Spinal cord (tissue), 10 donors: ENCODE measurements around the gene EXTL2. TPM values are rescaled to one million over a fixed set of nuclear protein-coding genes. Genes with fewer than 3 reads are reported as not detected.
"Not testable (repeated sequence)": the region's sequence is repeated elsewhere in the genome, so short reads cannot be mapped to it uniquely, and the experiment has no call there.

Source experiments
- DNase-seq, 6 donors: peaks; one replicate each; pipeline versions ENCODE4 v3.0.0 to v3.0.0-alpha.2; 2013 to 2015; ENCODE audit warnings: low spot score in 6 of 6, low read depth in 4 of 6
- H3K27ac ChIP-seq: one replicate; pipeline ENCODE4 v1.5.1; 2013; ENCODE audit warnings: low read depth, low read length, control low read depth
- H3K27me3 ChIP-seq: one replicate; pipeline ENCODE4 v1.6.1; 2013; ENCODE audit warnings: low read length; ENCODE audit not compliant: control insufficient read depth, insufficient read depth
- H3K36me3 ChIP-seq: one replicate; pipeline ENCODE4 v1.6.1; 2013; ENCODE audit warnings: low read length; ENCODE audit not compliant: control insufficient read depth, insufficient read depth
- H3K4me1 ChIP-seq: one replicate; pipeline ENCODE4 v1.6.1; 2013; ENCODE audit warnings: low read length; ENCODE audit not compliant: control insufficient read depth, insufficient read depth
- H3K4me3 ChIP-seq: one replicate; pipeline ENCODE4 v1.5.1; 2013; ENCODE audit warnings: low read depth, low read length, control low read depth
- H3K9me3 ChIP-seq: one replicate; pipeline ENCODE4 v1.6.1; 2013; ENCODE audit warnings: low read length; ENCODE audit not compliant: control insufficient read depth, insufficient read depth
- WGBS: methylation state at CpG from one replicate; pipeline ENCODE4 v1.1.5; 2013; ENCODE audit warnings: missing lambda C conversion rate; ENCODE audit not compliant: insufficient coverage; 5-methylcytosine and 5-hydroxymethylcytosine counted together
- polyA plus RNA-seq, 2 donors: library from polyadenylated mRNA; unstranded; fragments of 120-200 nt; gene quantifications; one replicate each; pipeline ENCODE4 v1.2.1, GENCODE V29; 2013; ENCODE audit not compliant: insufficient read length in 2 of 2
- total RNA-seq, 2 donors: library from RNA; depleted of rRNA in 1 of 2; stranded (reverse); fragments of 120-200 nt in 1 of 2; fragments of >200 nt in 1 of 2; gene quantifications; one replicate each; pipeline versions ENCODE4 v1.2.3 to v1.2.4, GENCODE V29; 2013 to 2014
- donor health status: healthy.

EXTL2 gene
- total and polyA plus RNA-seq, 4 donors, result 44.7 to 72.4 (median 52.1) TPM

- Histone ChIP-seq H3K27me3 (no peaks in the 10 kb centered on the region), H3K36me3 (no peaks in the 10 kb centered on the region), H3K9me3 (no peaks in the 10 kb centered on the region), H3K4me3 (no peak overlapping the region), H3K4me1 (no peaks in the 10 kb centered on the region), H3K27ac (peak overlapping the region; percentile 38)
- WGBS, result no CpG with 5 or more reads among the region's 2 CpGs
- peak in 2 of 6 donors; percentile 30 to 42 for DNase-seq
Observed at GRCh38 chr1:100847361-100848082, 47.1 kb downstream of the EXTL2 start.

DNA sequence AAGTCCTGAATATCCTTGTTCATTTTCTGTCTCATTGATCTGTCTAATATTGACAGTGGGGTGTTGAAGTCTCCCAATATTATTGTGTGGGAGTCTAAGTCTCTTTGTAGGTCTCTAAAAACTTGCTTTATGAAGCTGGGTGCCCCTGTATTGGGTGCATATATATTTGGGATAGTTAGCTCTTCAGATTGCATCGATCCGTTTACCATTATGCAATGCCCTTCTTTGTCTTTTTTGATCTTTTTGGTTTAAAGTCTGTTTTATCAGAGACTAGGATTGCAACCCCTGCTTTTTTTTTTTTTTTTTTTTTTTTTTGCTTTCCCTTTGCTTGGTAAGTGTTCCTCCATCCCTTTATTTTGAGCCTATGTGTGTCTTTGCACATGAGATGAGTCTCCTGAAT is 51.5 kb downstream of the EXTL2 start:
- not testable (repeated sequence) for H3K4me3 ChIP-seq, DNase-seq, H3K9me3 ChIP-seq, H3K27me3 ChIP-seq, H3K36me3 ChIP-seq, H3K27ac ChIP-seq, H3K4me1 ChIP-seq
- no CpG with 5 or more reads among the region's 2 CpGs for WGBS

- no peak for DNase-seq
- no peak overlapping the region for H3K4me3 ChIP-seq
- no peaks in the 10 kb centered on the region for H3K36me3 ChIP-seq
- WGBS, result no CpG with 5 or more reads among the region's 9 CpGs
- H3K9me3 ChIP-seq, result no peaks in the 10 kb centered on the region
- H3K27ac ChIP-seq, result no peak overlapping the region
- no peaks in the 10 kb centered on the region for H3K27me3 ChIP-seq
- H3K4me1 ChIP-seq, result no peaks in the 10 kb centered on the region
Observed at GRCh38 chr1:100835866-100836842, 58.5 kb downstream of the EXTL2 start.

- Histone ChIP-seq H3K4me3 (no peak overlapping the region), H3K27me3 (no peaks in the 10 kb centered on the region), H3K27ac (no peak overlapping the region), H3K4me1 (no peaks in the 10 kb centered on the region), H3K9me3 (no peaks in the 10 kb centered on the region), H3K36me3 (no peaks in the 10 kb centered on the region)
- no CpG with 5 or more reads among the region's 6 CpGs for WGBS
- peak in 1 of 6 donors; percentile 82 for DNase-seq
Observed at GRCh38 chr1:100834777-100835660, 59.6 kb downstream of the EXTL2 start.

DNA sequence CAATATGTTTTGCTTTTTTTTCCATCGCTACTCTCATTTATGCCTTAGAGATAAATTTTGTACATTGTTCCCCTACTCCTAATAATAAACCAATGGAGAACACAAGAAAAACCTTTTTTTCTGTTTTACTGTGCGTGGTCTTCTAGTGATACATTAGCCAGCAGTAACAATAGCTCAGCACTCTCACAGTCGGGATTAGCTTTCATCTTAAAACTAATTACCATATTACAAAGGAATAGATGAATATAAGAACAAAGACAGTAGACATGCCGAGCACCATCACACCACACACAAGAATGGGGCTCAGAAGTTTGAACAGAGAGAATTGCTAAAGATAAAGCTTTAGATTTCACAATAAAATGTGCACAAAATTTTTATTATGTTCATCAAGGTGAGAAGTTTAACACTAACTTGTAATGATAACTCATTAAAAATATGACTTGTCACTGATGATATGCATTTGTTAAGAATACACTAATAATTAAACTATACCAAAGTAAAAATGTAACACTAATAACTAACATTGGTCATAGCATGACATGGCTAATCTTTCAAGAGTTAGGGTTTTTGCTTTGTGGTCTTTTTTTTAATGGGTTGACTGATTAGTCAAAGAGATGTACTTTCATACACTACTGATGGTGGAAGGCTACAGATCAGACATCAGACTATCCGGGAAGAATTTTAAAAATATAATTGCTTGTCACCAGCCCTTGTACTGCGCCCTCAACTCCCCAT is 61.8 kb downstream of the EXTL2 start:
- Histone ChIP-seq H3K27me3 (no peaks in the 10 kb centered on the region), H3K36me3 (no peaks in the 10 kb centered on the region), H3K27ac (no peak overlapping the region), H3K9me3 (no peaks in the 10 kb centered on the region), H3K4me3 (no peak overlapping the region), H3K4me1 (no peaks in the 10 kb centered on the region)
- 100% methylated on average over 1 of the region's 6 CpGs for WGBS
- DNase-seq, result no peak

- H3K4me1 ChIP-seq, H3K27me3 ChIP-seq, H3K36me3 ChIP-seq, H3K9me3 ChIP-seq, DNase-seq, H3K27ac ChIP-seq, H3K4me3 ChIP-seq: not testable (repeated sequence)
- WGBS, result no CpG with 5 or more reads among the region's 2 CpGs
Observed at GRCh38 chr1:100825666-100826065, 69.0 kb downstream of the EXTL2 start.

Other genes with a start within 250 kb of the EXTL2 start
- gene VCAM1, start 175.1 kb downstream of the EXTL2 start, total RNA-seq, result 10 to 100 TPM; 80.2 to 81.8 TPM
- gene VCAM1, start 175.1 kb downstream of the EXTL2 start, polyA plus RNA-seq, result 10 to 100 TPM; 39.4 to 61.0 TPM
- 10 to 100 TPM; 25.5 to 27.0 TPM for gene SLC30A7, start 1.2 kb upstream of the EXTL2 start, total RNA-seq
- gene SLC30A7, start 1.2 kb upstream of the EXTL2 start, polyA plus RNA-seq, result 1 to 10 TPM; 8.6 to 9.3 TPM
- gene DPH5, start 130.9 kb upstream of the EXTL2 start, total RNA-seq, result 10 to 100 TPM; 28.6 to 35.0 TPM
- 10 to 100 TPM; 34.1 to 34.9 TPM for gene DPH5, start 130.9 kb upstream of the EXTL2 start, polyA plus RNA-seq